HCT116 (cell line): ENCODE data around the gene DOCK4. TPM values are rescaled to one million over a fixed set of nuclear protein-coding genes. Genes with fewer than 3 reads are reported as not detected.

Experiments used
- ATAC-seq: fragments of 200-7000 bp; cut with Tn5 transposase; 2 replicates; pipeline ENCODE4 v1.9.1; 2020; ENCODE audit warnings: mild to moderate bottlenecking, moderate library complexity
- BruUV-seq: library from RNA; stranded (reverse); fragments of 400-500 nt; replicated peaks from 2 replicates; lab custom pipeline; 2021; lab: Mats Ljungman, UMichigan
- CTCF ChIA-PET: fragments of 300-600 bp; sonication (Branson Sonifier 250); formaldehyde crosslinking; loops from one replicate; lab custom pipeline; 2021; ENCODE audit warnings: antibody characterized with exemption; lab: Charles Lee
- POLR2A ChIA-PET: fragments of 300-600, 350-600 bp; sonication (Branson Sonifier 250); formaldehyde crosslinking; loops from one replicate; lab custom pipeline; 2021; ENCODE audit warnings: antibody characterized with exemption; lab: Charles Lee
- RAD21 ChIA-PET, 2 experiments: fragments of 300-600 bp; sonication (Branson Sonifier 250); formaldehyde crosslinking; loops; one replicate each; lab custom pipeline; 2023; ENCODE audit warnings: low total read pairs in 2 of 2; ENCODE audit not compliant: uncharacterized antibody in 2 of 2, unreplicated experiment in 2 of 2, low non-redundant PET in 1 of 2; lab: Charles Lee
- DNase-seq: peaks from one replicate; pipeline ENCODE4 v3.0.0-alpha.2; 2010; ENCODE audit warnings: low read depth, low spot score
- H2AFZ ChIP-seq: fragments of 200-600 bp; shearing (Covaris generic), sonication (generic); 2 replicates; pipeline ENCODE4 v1.6.1; 2017; ENCODE audit warnings: low read depth, mixed run types, mixed read lengths, antibody characterized with exemption, low read length; ENCODE audit not compliant: poor library complexity, severe bottlenecking
- H3K27ac ChIP-seq: 2 replicates; pipeline ENCODE4 v1.5.1; 2012; ENCODE audit warnings: low read depth, low read length
- H3K27me3 ChIP-seq: fragments of 200-600 bp; sonication (generic); 2 replicates; pipeline ENCODE4 v1.6.1; 2016; ENCODE audit warnings: mixed run types, low read length, mixed read lengths; ENCODE audit not compliant: insufficient read depth
- H3K36me3 ChIP-seq, 2 experiments: fragments of 200-500 bp in 1 of 2; fragments of 200-600 bp in 1 of 2; sonication (Bioruptor generic) in 1 of 2; sonication (generic) in 1 of 2; 2 replicates each; pipeline versions ENCODE4 v1.5.1 to v1.6.1; 2014 to 2016; ENCODE audit warnings: low read length in 2 of 2, inconsistent platforms in 1 of 2, mixed read lengths in 1 of 2, mixed run types in 1 of 2; ENCODE audit not compliant: insufficient read depth in 2 of 2, control insufficient read depth in 1 of 2
- H3K4me1 ChIP-seq, 2 experiments: fragments of 200-600 bp in 1 of 2; sonication (generic) in 1 of 2; 2 replicates each; pipeline versions ENCODE4 v1.5.1 to v1.6.1; 2012 to 2017; ENCODE audit warnings: low read length in 2 of 2, inconsistent platforms in 1 of 2, mild to moderate bottlenecking in 1 of 2, mixed read lengths in 1 of 2, mixed run types in 1 of 2, moderate library complexity in 1 of 2; ENCODE audit not compliant: insufficient read depth in 2 of 2, control insufficient read depth in 1 of 2
- H3K4me2 ChIP-seq: fragments of 200-600 bp; sonication (generic); 2 replicates; pipeline ENCODE4 v1.6.1; 2017; ENCODE audit warnings: mixed run types, low read length, mixed read lengths
- H3K4me3 ChIP-seq, 2 experiments: fragments of 200-600 bp in 1 of 2; sonication (generic) in 1 of 2; replicated peaks in 1 of 2; 2 replicates each; pipeline ENCODE4 v1.5.1; 2011 to 2016; ENCODE audit warnings: low read length in 2 of 2, control low read depth in 1 of 2, low read depth in 1 of 2, mild to moderate bottlenecking in 1 of 2, mixed read lengths in 1 of 2, mixed run types in 1 of 2
- H3K79me2 ChIP-seq: fragments of 200-600 bp; sonication (generic); 2 replicates; pipeline ENCODE4 v1.6.1; 2017; ENCODE audit warnings: mild to moderate bottlenecking, mixed run types, low read length, moderate library complexity, mixed read lengths; ENCODE audit not compliant: insufficient read depth
- H3K9ac ChIP-seq: fragments of 200-600 bp; sonication (generic); 2 replicates; pipeline ENCODE4 v1.6.1; 2016; ENCODE audit warnings: low read length, mixed read lengths
- H3K9me2 ChIP-seq: fragments of 200-600 bp; sonication (generic), shearing (Covaris generic); 2 replicates; pipeline ENCODE4 v1.6.1; 2017; ENCODE audit warnings: mixed run types, mild to moderate bottlenecking, moderate library complexity; ENCODE audit not compliant: insufficient read depth
- H3K9me3 ChIP-seq, 2 experiments: fragments of 200-500 bp in 1 of 2; fragments of 200-600 bp in 1 of 2; sonication (Bioruptor generic) in 1 of 2; sonication (generic) in 1 of 2; 2 replicates each; pipeline ENCODE4 v1.6.1; 2014 to 2017; ENCODE audit warnings: low read length in 2 of 2, mixed read lengths in 2 of 2, inconsistent platforms in 1 of 2, low read depth in 1 of 2, mild to moderate bottlenecking in 1 of 2, mixed run types in 1 of 2, moderate library complexity in 1 of 2; ENCODE audit not compliant: control insufficient read depth in 1 of 2, insufficient read depth in 1 of 2
- H4K20me1 ChIP-seq: fragments of 200-600 bp; sonication (generic), shearing (Covaris generic); 2 replicates; pipeline ENCODE4 v1.6.1; 2017; ENCODE audit warnings: mixed run types, mild to moderate bottlenecking, moderate library complexity; ENCODE audit not compliant: insufficient read depth
- CBX3 ChIP-seq: IDR thresholded peaks from 2 replicates; pipeline ENCODE4 v1.6.1; 2012; ENCODE audit warnings: low read depth
- CEBPB ChIP-seq: IDR thresholded peaks from 2 replicates; pipeline ENCODE4 v1.6.1; 2012; ENCODE audit warnings: low read depth
- EZH2phosphoT487 ChIP-seq: fragments of 200-600 bp; IDR thresholded peaks from 2 replicates; pipeline ENCODE4 v1.6.1; 2018; ENCODE audit warnings: antibody characterized with exemption, borderline replicate concordance
- FOSL1 ChIP-seq: IDR thresholded peaks from 2 replicates; pipeline ENCODE4 v1.6.1; 2012; ENCODE audit warnings: low read depth
- JUND ChIP-seq: IDR thresholded peaks from 2 replicates; pipeline ENCODE4 v1.6.1; 2012
- POLR2AphosphoS5 ChIP-seq: IDR thresholded peaks from 2 replicates; pipeline ENCODE4 v1.6.1; 2011; ENCODE audit warnings: mild to moderate bottlenecking, low read depth, low read length, moderate library complexity
- intact Hi-C: fragments of 100-400 bp; cut with micrococcal nuclease; formaldehyde crosslinking; loops from 2 replicates; pipeline ENCODE4 v1.10.0; 2022
- total RNA-seq: library from RNA; stranded (reverse); gene quantifications from one replicate; pipeline ENCODE4 v1.2.1, GENCODE V29; 2021; ENCODE audit not compliant: unreplicated experiment
- TF ChIP-seq, protein P1 (sequence below): IDR thresholded peaks from 2 replicates; pipeline ENCODE4 v1.6.1; 2011; ENCODE audit warnings: mild to moderate bottlenecking, low read length, moderate library complexity; ENCODE audit not compliant: insufficient replicate concordance; ENCODE audit errors: extremely low read depth

DOCK4 gene
- total RNA-seq, 1 experiment from 2014 or later, result 2.2 TPM

DNA sequence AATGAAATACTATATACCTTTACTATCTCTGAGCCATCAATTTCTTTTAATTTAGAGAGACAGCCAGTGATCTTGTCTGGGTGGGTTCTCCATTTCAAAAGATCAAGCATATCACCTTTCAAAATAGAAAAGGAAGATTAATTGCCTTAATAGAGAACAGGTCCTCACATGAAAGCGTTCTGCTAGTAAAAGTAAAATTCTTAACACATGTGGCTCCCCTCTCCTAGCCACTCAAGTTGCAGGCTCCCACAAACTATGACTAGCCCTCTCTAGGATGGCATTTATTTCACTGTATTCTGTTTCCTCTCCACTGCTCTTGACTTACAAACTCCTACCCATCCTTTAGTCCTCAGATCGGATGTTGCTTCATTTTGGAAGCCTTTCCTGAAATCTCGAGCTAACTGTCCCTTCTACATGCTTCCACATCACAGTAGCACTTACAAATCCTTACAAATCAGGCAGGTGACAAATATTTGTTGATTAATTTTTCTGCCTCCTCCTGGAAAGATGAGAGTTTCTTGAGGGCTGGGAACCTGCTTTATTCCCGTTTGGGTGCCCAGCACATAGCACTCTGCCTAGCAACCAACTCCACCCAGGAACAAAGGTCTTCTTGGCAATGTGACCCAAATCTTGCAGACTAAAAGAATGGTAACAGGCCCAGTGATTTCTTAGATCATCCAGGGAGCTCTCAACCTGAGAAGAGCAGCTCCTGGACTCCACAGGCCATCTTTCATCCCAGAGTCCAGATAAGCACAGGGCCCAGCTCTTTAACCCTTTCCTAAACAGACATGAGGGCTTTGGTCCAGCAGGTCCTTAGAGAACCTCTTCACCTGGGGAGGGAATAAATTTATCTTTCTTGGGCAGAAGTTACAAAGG lies 333.5 kb downstream of the DOCK4 start:
- no peak overlapping the region for H3K4me3 ChIP-seq
- no peak overlapping the region for H3K9ac ChIP-seq
- no peak overlapping the region for H2AFZ ChIP-seq
- ATAC-seq (no peak), DNase-seq (no peak)
- intact Hi-C loops, result no loop called here
- H4K20me1 ChIP-seq, result no peaks in the 10 kb centered on the region
- ChIA-PET CTCF (interaction anchor here (1.0 kb wide), 1 partner anchor 18 kb away, joined by 4 read pairs; no protein-coding TSS in a partner anchor), RAD21 (no interaction called here), POLR2A (no interaction called here)
- no TSS peak for BruUV-seq
- H3K36me3 ChIP-seq, result no peaks in the 10 kb centered on the region
- H3K9me3 ChIP-seq, result no peaks in the 10 kb centered on the region
- H3K9me2 ChIP-seq, result no peaks in the 10 kb centered on the region
- TF ChIP-seq JUND (no peak), POLR2AphosphoS5 (no peak), CEBPB (no peak)
- H3K27me3 ChIP-seq, result no peaks in the 10 kb centered on the region
- no peak overlapping the region for H3K27ac ChIP-seq
- no peaks in the 10 kb centered on the region for H3K79me2 ChIP-seq
- H3K4me2 ChIP-seq, result no peak overlapping the region
- no peaks in the 10 kb centered on the region for H3K4me1 ChIP-seq

DNA sequence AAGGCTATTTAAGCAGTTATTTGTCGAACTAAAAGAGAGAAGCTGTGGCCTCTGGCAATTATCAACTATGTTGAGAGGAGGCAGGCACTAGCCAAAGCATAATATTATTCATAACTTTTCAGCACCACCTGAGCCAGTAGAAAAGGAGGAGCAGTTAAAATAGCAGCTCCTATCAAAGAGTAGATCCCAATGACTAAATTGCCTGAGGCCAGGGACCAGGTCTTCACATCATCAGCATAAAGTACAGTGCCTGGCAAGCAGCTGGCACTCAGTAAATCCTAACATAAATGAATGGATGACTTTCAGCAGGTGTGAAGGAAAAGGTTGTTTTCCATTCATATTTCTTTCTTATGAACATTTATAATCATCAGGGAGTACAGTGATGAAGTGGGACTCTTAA lies 334.9 kb downstream of the DOCK4 start:
- no peak for TF ChIP-seq EZH2phosphoT487
- TF ChIP-seq, protein P1, sequence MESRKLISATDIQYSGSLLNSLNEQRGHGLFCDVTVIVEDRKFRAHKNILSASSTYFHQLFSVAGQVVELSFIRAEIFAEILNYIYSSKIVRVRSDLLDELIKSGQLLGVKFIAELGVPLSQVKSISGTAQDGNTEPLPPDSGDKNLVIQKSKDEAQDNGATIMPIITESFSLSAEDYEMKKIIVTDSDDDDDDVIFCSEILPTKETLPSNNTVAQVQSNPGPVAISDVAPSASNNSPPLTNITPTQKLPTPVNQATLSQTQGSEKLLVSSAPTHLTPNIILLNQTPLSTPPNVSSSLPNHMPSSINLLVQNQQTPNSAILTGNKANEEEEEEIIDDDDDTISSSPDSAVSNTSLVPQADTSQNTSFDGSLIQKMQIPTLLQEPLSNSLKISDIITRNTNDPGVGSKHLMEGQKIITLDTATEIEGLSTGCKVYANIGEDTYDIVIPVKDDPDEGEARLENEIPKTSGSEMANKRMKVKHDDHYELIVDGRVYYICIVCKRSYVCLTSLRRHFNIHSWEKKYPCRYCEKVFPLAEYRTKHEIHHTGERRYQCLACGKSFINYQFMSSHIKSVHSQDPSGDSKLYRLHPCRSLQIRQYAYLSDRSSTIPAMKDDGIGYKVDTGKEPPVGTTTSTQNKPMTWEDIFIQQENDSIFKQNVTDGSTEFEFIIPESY, result no peak
- no peak for TF ChIP-seq CBX3
- no peak for TF ChIP-seq POLR2AphosphoS5
- no peak for TF ChIP-seq FOSL1
- no peak for TF ChIP-seq CEBPB
- no peak overlapping the region for H3K4me3 ChIP-seq
- H3K9me3 ChIP-seq, result no peaks in the 10 kb centered on the region
- ChIA-PET RAD21 (no interaction called here), POLR2A (no interaction called here), CTCF (interaction anchor here (1.0 kb wide), 1 partner anchor 16 kb away, joined by 4 read pairs; no protein-coding TSS in a partner anchor)
- no peaks in the 10 kb centered on the region for H3K4me1 ChIP-seq
- no peak overlapping the region for H2AFZ ChIP-seq
- ATAC-seq, result no peak
- no peak overlapping the region for H3K4me2 ChIP-seq
- no TSS peak for BruUV-seq
- DNase-seq, result no peak
- no peaks in the 10 kb centered on the region for H3K36me3 ChIP-seq
- H4K20me1 ChIP-seq, result no peaks in the 10 kb centered on the region
- H3K27me3 ChIP-seq, result no peaks in the 10 kb centered on the region
- H3K27ac ChIP-seq, result no peak overlapping the region
- H3K9ac ChIP-seq, result no peak overlapping the region
- intact Hi-C loops, result no loop called here
- no peaks in the 10 kb centered on the region for H3K9me2 ChIP-seq
- no peaks in the 10 kb centered on the region for H3K79me2 ChIP-seq
